GM21576 (cell line): ENCODE results near the gene CACNA1S.
A peak's percentile ranks its signal among the peaks of the same experiment; 100 is the strongest.

ENCODE experiments used
- ATAC-seq: cut with Tn5 transposase; IDR thresholded peaks from one replicate; pipeline ENCODE4 v1.9.1; 2021; ENCODE audit warnings: mild to moderate bottlenecking, moderate library complexity; ENCODE audit not compliant: unreplicated experiment

CACNA1S gene

GRCh38 chr1:201016943-201017827 is 95.0 kb downstream of the CACNA1S start:
- peak; percentile 26 for ATAC-seq

GRCh38 chr1:201016211-201016651 is 96.0 kb downstream of the CACNA1S start:
- ATAC-seq: no peak

- no peak for ATAC-seq
Observed at GRCh38 chr1:201015551-201016091, 96.6 kb downstream of the CACNA1S start.

- ATAC-seq: no peak
Observed at GRCh38 chr1:201014816-201015200, 97.4 kb downstream of the CACNA1S start.

- no peak for ATAC-seq
Observed at GRCh38 chr1:201013991-201014815, 98.0 kb downstream of the CACNA1S start.

GRCh38 chr1:201013031-201013485 is 99.2 kb downstream of the CACNA1S start:
- ATAC-seq: no peak

GRCh38 chr1:201011616-201012015 is 100.6 kb downstream of the CACNA1S start:
- no peak for ATAC-seq

- no peak for ATAC-seq
Observed at GRCh38 chr1:201009962-201010645, 102.1 kb downstream of the CACNA1S start.

GRCh38 chr1:201008666-201009360 is 103.4 kb downstream of the CACNA1S start:
- no peak for ATAC-seq

- ATAC-seq: no peak
Observed at GRCh38 chr1:201007481-201007880, 104.7 kb downstream of the CACNA1S start.

- ATAC-seq: no peak
Observed at GRCh38 chr1:201006450-201006849, 105.8 kb downstream of the CACNA1S start.

- no peak for ATAC-seq
Observed at GRCh38 chr1:201004732-201005131, 107.5 kb downstream of the CACNA1S start.

GRCh38 chr1:201004154-201004553 is 108.1 kb downstream of the CACNA1S start:
- ATAC-seq: no peak

GRCh38 chr1:201002510-201002909 is 109.7 kb downstream of the CACNA1S start:
- no peak for ATAC-seq

GRCh38 chr1:201001962-201002361 is 110.3 kb downstream of the CACNA1S start:
- no peak for ATAC-seq

GRCh38 chr1:201000391-201000790 is 111.8 kb downstream of the CACNA1S start:
- no peak for ATAC-seq

GRCh38 chr1:200999667-201000066 is 112.6 kb downstream of the CACNA1S start:
- ATAC-seq: no peak

- no peak for ATAC-seq
Observed at GRCh38 chr1:200998323-200998722, 113.9 kb downstream of the CACNA1S start.

- no peak for ATAC-seq
Observed at GRCh38 chr1:200992382-200993048, 119.7 kb downstream of the CACNA1S start.
